GM19238 (cell line): ENCODE results near the gene ZNF684.
"Not testable (repeated sequence)": the region's sequence is repeated elsewhere in the genome, so short reads cannot be mapped to it uniquely, and the experiment has no call there.

Source experiments
- DNase-seq: peaks from one replicate; pipeline ENCODE4 v3.0.0; 2011; ENCODE audit warnings: low spot score; ENCODE audit not compliant: insufficient read length

Gene ZNF684

GRCh38 chr1:40531381-40532061, at the start of gene ZNF684:
Gene ZNF684 (plus strand): TSS chr1:40531637. CDS start chr1:40533167, 1,530 bp downstream.
- peak; percentile 87 for DNase-seq

- no peak for DNase-seq
Measured at GRCh38 chr1:40495315-40495903, 36.0 kb upstream of the ZNF684 start.

- not testable (repeated sequence) for DNase-seq
Measured at GRCh38 chr1:40502651-40503050, 28.8 kb upstream of the ZNF684 start.

- DNase-seq = no peak
Measured at GRCh38 chr1:40507973-40508372, 23.5 kb upstream of the ZNF684 start.

GRCh38 chr1:40508375-40509341, 22.8 kb upstream of the ZNF684 start, which contains the start of gene EXO5:
Gene EXO5 (plus strand): TSS chr1:40508767. CDS start chr1:40514545, 5,778 bp downstream.
- peak; percentile 69 for DNase-seq

GRCh38 chr1:40519517-40519916, 11.9 kb upstream of the ZNF684 start:
- no peak for DNase-seq

- no peak for DNase-seq
Measured at GRCh38 chr1:40530735-40531380, 579 bp upstream of the ZNF684 start.

GRCh38 chr1:40532062-40532389, 589 bp downstream of the ZNF684 start:
- no peak for DNase-seq

- DNase-seq = peak; percentile 36
Measured at GRCh38 chr1:40532844-40533424, 1.5 kb downstream of the ZNF684 start.

GRCh38 chr1:40534589-40534988, 3.2 kb downstream of the ZNF684 start:
- no peak for DNase-seq

- no peak for DNase-seq
Measured at GRCh38 chr1:40535732-40536131, 4.3 kb downstream of the ZNF684 start.

GRCh38 chr1:40539338-40539737, 7.9 kb downstream of the ZNF684 start:
- no peak for DNase-seq

- DNase-seq = no peak
Measured at GRCh38 chr1:40546957-40547356, 15.5 kb downstream of the ZNF684 start.

- no peak for DNase-seq
Measured at GRCh38 chr1:40553017-40553416, 21.6 kb downstream of the ZNF684 start.

- not testable (repeated sequence) for DNase-seq
Measured at GRCh38 chr1:40554807-40555206, 23.4 kb downstream of the ZNF684 start.

- no peak for DNase-seq
Measured at GRCh38 chr1:40556121-40556520, 24.7 kb downstream of the ZNF684 start.

- not testable (repeated sequence) for DNase-seq
Measured at GRCh38 chr1:40558241-40558640, 26.8 kb downstream of the ZNF684 start.

GRCh38 chr1:40562185-40562584, 30.7 kb downstream of the ZNF684 start:
- DNase-seq = no peak

- DNase-seq = no peak
Measured at GRCh38 chr1:40563266-40563665, 31.8 kb downstream of the ZNF684 start.

- DNase-seq = no peak
Measured at GRCh38 chr1:40564506-40564905, 33.1 kb downstream of the ZNF684 start.

GRCh38 chr1:40564913-40565312, 33.5 kb downstream of the ZNF684 start:
- DNase-seq = no peak
